HEK293T (cell line): ENCODE measurements around the gene TMIE.

Experiments used
- CTCF ChIA-PET: fragments of 350-600 bp; formaldehyde crosslinking; extraction: SDS; loops from one replicate; lab custom pipeline; 2021; ENCODE audit warnings: antibody characterized with exemption, inconsistent platforms; lab: Yijun Ruan, JAX
- POLR2A ChIA-PET: fragments of 350-600 bp; formaldehyde crosslinking; extraction: SDS; loops from one replicate; lab custom pipeline; 2020; ENCODE audit warnings: antibody characterized with exemption, inconsistent platforms; lab: Yijun Ruan, JAX
- DNase-seq: peaks from one replicate; pipeline ENCODE4 v3.0.0; 2012; ENCODE audit warnings: mixed read lengths; ENCODE audit errors: extremely low spot score
- ARNT ChIP-seq: fragments of 450-650 bp; IDR thresholded peaks from 2 replicates; pipeline ENCODE4 v1.6.1; 2017; ENCODE audit warnings: mild to moderate bottlenecking
- BHLHE40 ChIP-seq: fragments of 450-650 bp; IDR thresholded peaks from 2 replicates; pipeline ENCODE4 v1.6.1; 2016; ENCODE audit warnings: mild to moderate bottlenecking, moderate library complexity, borderline replicate concordance
- CTBP1 ChIP-seq: fragments of 450-650 bp; IDR thresholded peaks from 2 replicates; pipeline ENCODE4 v1.6.1; 2016; ENCODE audit warnings: borderline replicate concordance
- ELF4 ChIP-seq: fragments of 450-650 bp; IDR thresholded peaks from 2 replicates; pipeline ENCODE4 v1.6.1; 2017; ENCODE audit warnings: antibody characterized with exemption
- FOXA1 ChIP-seq: fragments of 450-650 bp; IDR thresholded peaks from 2 replicates; pipeline ENCODE4 v1.6.1; 2016; ENCODE audit warnings: mild to moderate bottlenecking
- FOXK2 ChIP-seq: fragments of 450-650 bp; IDR thresholded peaks from 2 replicates; pipeline ENCODE4 v1.6.1; 2016; ENCODE audit warnings: mild to moderate bottlenecking
- FOXM1 ChIP-seq: fragments of 450-650 bp; IDR thresholded peaks from 2 replicates; pipeline ENCODE4 v1.6.1; 2017; ENCODE audit warnings: mild to moderate bottlenecking, borderline replicate concordance
- HDGF ChIP-seq: fragments of 450-650 bp; IDR thresholded peaks from 2 replicates; pipeline ENCODE4 v1.6.1; 2017; ENCODE audit warnings: antibody characterized with exemption, borderline replicate concordance
- L3MBTL2 ChIP-seq: fragments of 450-650 bp; conservative IDR thresholded peaks from 2 replicates; pipeline ENCODE4 v1.6.1; 2016; ENCODE audit warnings: mild to moderate bottlenecking
- LEF1 ChIP-seq: fragments of 450-650 bp; IDR thresholded peaks from 2 replicates; pipeline ENCODE4 v1.6.1; 2017; ENCODE audit warnings: mild to moderate bottlenecking, borderline replicate concordance
- NFRKB ChIP-seq: fragments of 450-650 bp; IDR thresholded peaks from 2 replicates; pipeline ENCODE4 v1.6.1; 2016; ENCODE audit warnings: mild to moderate bottlenecking, moderate library complexity
- PKNOX1 ChIP-seq: fragments of 450-650 bp; IDR thresholded peaks from 2 replicates; pipeline ENCODE4 v1.6.1; 2016
- SP1 ChIP-seq: fragments of 450-650 bp; IDR thresholded peaks from 2 replicates; pipeline ENCODE4 v1.6.1; 2017
- SUZ12 ChIP-seq: fragments of 450-650 bp; IDR thresholded peaks from 2 replicates; pipeline ENCODE4 v1.6.1; 2016; ENCODE audit warnings: mild to moderate bottlenecking
- TARDBP ChIP-seq: fragments of 450-650 bp; IDR thresholded peaks from 2 replicates; pipeline ENCODE4 v1.6.1; 2016
- ZNF384 ChIP-seq: fragments of 450-650 bp; IDR thresholded peaks from 2 replicates; pipeline ENCODE4 v1.6.1; 2016

Gene TMIE

DNA sequence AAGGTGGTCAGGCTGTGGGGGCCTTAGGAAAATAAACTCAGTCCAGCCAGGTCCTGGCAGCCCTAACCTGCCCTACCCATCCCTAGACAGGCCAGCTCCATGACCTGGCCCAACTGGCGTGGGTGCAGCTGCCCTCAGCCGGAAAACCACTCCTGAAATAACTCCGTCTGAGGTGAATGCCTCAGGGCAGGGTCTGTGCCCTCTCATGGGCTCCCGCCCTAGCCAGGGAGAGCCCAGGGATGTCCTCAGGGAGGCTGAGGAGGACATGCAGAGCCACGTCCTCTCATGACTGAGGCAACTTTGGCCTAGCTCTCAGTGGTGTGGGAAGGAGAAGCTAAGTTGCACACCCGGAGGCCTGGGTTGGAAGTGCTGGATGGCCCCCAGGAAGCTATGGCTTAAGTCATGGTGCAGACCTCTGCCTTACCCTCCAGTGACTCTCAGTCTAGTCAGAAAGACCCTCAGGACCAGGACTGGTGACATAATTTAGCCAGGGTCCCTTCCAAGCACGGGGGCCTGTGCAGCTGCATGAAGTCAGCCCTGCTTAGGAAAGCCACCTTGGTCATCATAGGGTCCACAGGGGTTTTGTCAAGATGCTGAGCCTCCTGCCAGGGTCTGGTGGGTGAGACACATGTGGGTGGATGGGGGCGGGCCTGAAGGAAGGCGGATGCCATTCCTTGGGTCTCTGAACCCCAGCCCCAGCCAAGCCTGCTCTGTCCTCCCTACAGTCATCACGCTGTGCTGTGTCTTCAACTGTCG lies 7.4 kb downstream of the TMIE start:
- TF ChIP-seq ARNT (no peak), HDGF (no peak), CTBP1 (no peak), TARDBP (no peak), FOXM1 (no peak), PKNOX1 (no peak), NFRKB (no peak), SP1 (no peak), SUZ12 (no peak), FOXK2 (no peak)
- DNase-seq, result no peak
- CTCF ChIA-PET, result interaction anchor here (0.6 kb wide), 1 partner anchor 139 kb away, joined by 3 read pairs; no protein-coding TSS in a partner anchor
- POLR2A ChIA-PET, result no interaction called here

DNA sequence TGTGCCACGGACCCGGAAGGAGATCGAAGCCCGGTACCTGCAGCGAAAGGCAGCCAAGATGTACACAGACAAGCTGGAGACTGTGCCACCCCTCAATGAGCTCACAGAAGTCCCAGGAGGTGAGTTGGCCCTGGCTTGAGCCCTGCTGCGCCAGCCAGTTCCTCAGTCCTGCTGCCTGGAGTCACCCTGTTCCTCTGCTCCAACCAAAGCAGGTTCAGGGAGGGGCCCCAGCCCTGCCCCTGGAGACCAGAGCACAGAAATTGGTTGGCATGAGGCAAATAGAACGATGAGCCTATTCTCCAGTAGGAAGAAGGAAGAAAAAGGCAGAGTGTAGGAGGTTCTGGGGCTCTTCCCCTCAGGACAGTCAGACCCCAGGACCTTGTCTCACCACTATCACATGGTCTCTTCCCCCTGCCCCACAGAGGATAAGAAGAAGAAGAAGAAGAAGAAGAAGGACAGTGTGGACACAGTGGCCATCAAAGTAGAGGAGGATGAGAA lies 8.0 kb downstream of the TMIE start:
- CTCF ChIA-PET, result interaction anchor here (1.2 kb wide), 1 partner anchor 10 kb away, joined by 3 read pairs; no protein-coding TSS in a partner anchor
- DNase-seq, result no peak
- POLR2A ChIA-PET, result no interaction called here
- no peak for TF ChIP-seq FOXA1
- TF ChIP-seq CTBP1, result no peak
- no peak for TF ChIP-seq ELF4
- no peak for TF ChIP-seq HDGF
- TF ChIP-seq FOXK2, result no peak
- TF ChIP-seq PKNOX1, result no peak
- no peak for TF ChIP-seq ARNT
- TF ChIP-seq SUZ12, result no peak
- TF ChIP-seq L3MBTL2, result no peak
- TF ChIP-seq LEF1, result no peak
- TF ChIP-seq TARDBP, result no peak
- no peak for TF ChIP-seq NFRKB
- no peak for TF ChIP-seq SP1
- no peak for TF ChIP-seq ZNF384
- no peak for TF ChIP-seq BHLHE40
- no peak for TF ChIP-seq FOXM1

DNA sequence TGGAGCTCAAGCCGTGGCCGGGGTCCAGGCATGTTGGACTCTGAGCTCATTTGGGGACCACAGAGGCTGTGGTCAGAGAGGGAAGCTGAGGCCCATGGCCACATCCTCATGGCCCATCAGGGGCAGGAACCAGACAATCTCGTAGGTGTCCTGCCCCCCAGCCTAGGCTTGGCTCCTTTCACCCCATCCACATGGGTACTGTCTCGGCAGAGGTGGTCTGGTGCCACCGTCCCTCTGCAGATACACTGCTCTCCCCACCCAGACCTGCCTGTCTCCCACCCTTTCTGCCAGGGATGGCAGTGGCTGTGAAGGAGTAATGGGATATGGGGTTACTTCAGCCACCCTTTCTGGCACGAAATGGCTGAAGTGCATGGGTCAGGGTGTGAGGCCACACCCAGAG lies 8.5 kb downstream of the TMIE start:
- ChIA-PET POLR2A (no interaction called here), CTCF (interaction anchor here (1.2 kb wide), 1 partner anchor 9 kb away, joined by 3 read pairs; no protein-coding TSS in a partner anchor)
- no peak for DNase-seq
- TF ChIP-seq NFRKB, result no peak
- no peak for TF ChIP-seq FOXK2
- TF ChIP-seq PKNOX1, result no peak
- no peak for TF ChIP-seq ZNF384
- TF ChIP-seq BHLHE40, result no peak

- TF ChIP-seq LEF1, result no peak
- TF ChIP-seq FOXK2, result no peak
- no peak for TF ChIP-seq BHLHE40
- ChIA-PET POLR2A (no interaction called here), CTCF (interaction anchor here (1.2 kb wide), 1 partner anchor 9 kb away, joined by 3 read pairs; no protein-coding TSS in a partner anchor)
- DNase-seq, result no peak
These were observed 9.0 kb downstream of the TMIE start for GRCh38 chr3:46710229-46710628.

DNA sequence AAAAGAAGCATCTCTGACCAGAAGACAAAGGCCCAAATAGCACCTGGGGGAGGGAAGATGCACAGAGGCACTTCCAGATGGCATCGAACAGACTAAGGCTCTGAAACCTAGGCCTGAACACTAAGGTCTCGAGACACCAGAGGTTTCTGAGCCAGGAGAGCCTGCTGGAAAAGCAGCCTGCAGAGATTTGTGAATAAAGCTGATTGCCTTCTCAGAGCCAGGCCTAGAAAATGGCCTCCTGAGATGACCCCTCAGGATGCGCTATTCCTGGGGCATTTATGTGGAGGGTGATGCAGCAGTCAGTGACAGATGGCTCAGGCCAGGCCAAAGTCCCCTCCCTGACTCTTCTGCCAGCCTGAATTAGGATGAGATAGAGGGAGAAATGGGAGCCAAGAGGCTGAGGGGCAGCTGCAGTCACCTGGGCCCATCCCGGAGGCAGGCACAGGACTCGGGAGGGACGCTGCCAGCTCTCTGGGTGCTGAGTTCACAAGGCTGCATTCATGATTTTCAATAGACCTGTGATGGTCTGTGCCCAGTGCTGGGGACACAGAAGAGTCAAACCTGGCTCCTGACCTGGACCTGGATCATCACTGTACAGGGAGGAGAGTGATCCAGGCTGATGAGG lies 9.6 kb downstream of the TMIE start:
- TF ChIP-seq TARDBP (no peak), BHLHE40 (no peak), SP1 (no peak), PKNOX1 (no peak), ELF4 (no peak), LEF1 (no peak), FOXK2 (no peak), ARNT (no peak), SUZ12 (no peak), L3MBTL2 (no peak), FOXA1 (no peak), HDGF (no peak), CTBP1 (no peak), ZNF384 (no peak), NFRKB (no peak), FOXM1 (no peak)
- ChIA-PET POLR2A (no interaction called here), CTCF (interaction anchor here (1.2 kb wide), 1 partner anchor 8 kb away, joined by 3 read pairs; no protein-coding TSS in a partner anchor)
- no peak for DNase-seq

- DNase-seq, result no peak
- POLR2A ChIA-PET, result no interaction called here
- CTCF ChIA-PET, result no interaction called here
- TF ChIP-seq NFRKB, result no peak
- TF ChIP-seq PKNOX1, result no peak
- TF ChIP-seq BHLHE40, result no peak
- TF ChIP-seq FOXA1, result no peak
- TF ChIP-seq FOXM1, result no peak
- no peak for TF ChIP-seq FOXK2
- TF ChIP-seq LEF1, result no peak
These were observed 10.1 kb downstream of the TMIE start for GRCh38 chr3:46711305-46711704.
